CD4-positive, CD25-positive, alpha-beta regulatory T cell (primary cell): ENCODE measurements around the gene GNG7. TPM values are rescaled to one million over a fixed set of nuclear protein-coding genes. Genes with fewer than 3 reads are reported as not detected.

Source experiments
- ATAC-seq, 2 donors: fragments of 150-1000 bp; cut with Tn5 transposase; one replicate each; pipeline ENCODE4 v1.10.0; 2021; ENCODE audit warnings: low read depth in 2 of 2, moderate number of reproducible peaks in 2 of 2, moderate library complexity in 1 of 2
- DNase-seq, 3 donors: peaks; one replicate each; pipeline versions ENCODE4 v3.0.0 to v3.0.0-alpha.2; 2012 to 2022; ENCODE audit warnings: mixed read lengths in 1 of 3
- H3K27ac ChIP-seq: one replicate; pipeline ENCODE4 v1.7.0; 2013; ENCODE audit warnings: mild to moderate bottlenecking, low read length; ENCODE audit not compliant: insufficient read depth, poor library complexity, severe bottlenecking
- H3K27me3 ChIP-seq: one replicate; pipeline ENCODE4 v1.7.0; 2013; ENCODE audit warnings: low read length; ENCODE audit not compliant: control insufficient read depth, insufficient read depth
- H3K36me3 ChIP-seq: one replicate; pipeline ENCODE4 v1.7.0; 2013; ENCODE audit warnings: mild to moderate bottlenecking, low read length, moderate library complexity; ENCODE audit not compliant: control insufficient read depth, insufficient read depth
- H3K4me1 ChIP-seq: 2 replicates; pipeline ENCODE4 v1.7.0; 2013; ENCODE audit warnings: mild to moderate bottlenecking, low read length; ENCODE audit not compliant: insufficient read depth, control insufficient read depth, poor library complexity, severe bottlenecking
- H3K4me3 ChIP-seq: one replicate; pipeline ENCODE4 v1.7.0; 2013; ENCODE audit warnings: low read depth, mild to moderate bottlenecking, low read length, moderate library complexity
- H3K9me3 ChIP-seq, 2 experiments: 1 replicate in 1 of 2; 2 replicates in 1 of 2; pipeline ENCODE4 v1.7.0; 2013; ENCODE audit warnings: low read length in 2 of 2, mild to moderate bottlenecking in 1 of 2, moderate library complexity in 1 of 2; ENCODE audit not compliant: control insufficient read depth in 2 of 2
- H3K27ac Mint-ChIP-seq, 3 donors: one replicate each; pipeline ENCODE4 v1.8.0; 2020 to 2022; ENCODE audit warnings: mild to moderate bottlenecking in 3 of 3, mixed read lengths in 3 of 3, moderate library complexity in 2 of 3
- H3K27me3 Mint-ChIP-seq: one replicate; pipeline ENCODE4 v1.8.0; 2022; ENCODE audit warnings: mild to moderate bottlenecking, mixed read lengths
- H3K36me3 Mint-ChIP-seq: one replicate; pipeline ENCODE4 v1.8.0; 2020; ENCODE audit warnings: mixed read lengths
- H3K4me1 Mint-ChIP-seq, 4 donors: one replicate each; pipeline ENCODE4 v1.8.0; 2020 to 2022; ENCODE audit warnings: mixed read lengths in 4 of 4, mild to moderate bottlenecking in 1 of 4
- H3K4me3 Mint-ChIP-seq, 4 donors: one replicate each; pipeline ENCODE4 v1.8.0; 2020 to 2022; ENCODE audit warnings: mild to moderate bottlenecking in 4 of 4, mixed read lengths in 4 of 4, moderate library complexity in 3 of 4
- H3K9me3 Mint-ChIP-seq, 7 donors: one replicate each; pipeline ENCODE4 v1.8.0; 2020 to 2022; ENCODE audit warnings: mixed read lengths in 7 of 7, mild to moderate bottlenecking in 3 of 7, moderate library complexity in 2 of 7
- polyA plus RNA-seq, 4 donors: library from polyadenylated mRNA; unstranded; fragments of 300-500 nt; fragmentation: Illumina TruSeq; gene quantifications; one replicate each; pipeline ENCODE4 v1.2.3, GENCODE V29; 2021
- total RNA-seq: library from RNA; stranded (reverse); gene quantifications from one replicate; pipeline ENCODE4 v1.2.3, GENCODE V29; 2022

GNG7 gene
- total and polyA plus RNA-seq, 5 donors from 2014 or later: 0.65 to 1.6 (median 1.2) TPM

DNA sequence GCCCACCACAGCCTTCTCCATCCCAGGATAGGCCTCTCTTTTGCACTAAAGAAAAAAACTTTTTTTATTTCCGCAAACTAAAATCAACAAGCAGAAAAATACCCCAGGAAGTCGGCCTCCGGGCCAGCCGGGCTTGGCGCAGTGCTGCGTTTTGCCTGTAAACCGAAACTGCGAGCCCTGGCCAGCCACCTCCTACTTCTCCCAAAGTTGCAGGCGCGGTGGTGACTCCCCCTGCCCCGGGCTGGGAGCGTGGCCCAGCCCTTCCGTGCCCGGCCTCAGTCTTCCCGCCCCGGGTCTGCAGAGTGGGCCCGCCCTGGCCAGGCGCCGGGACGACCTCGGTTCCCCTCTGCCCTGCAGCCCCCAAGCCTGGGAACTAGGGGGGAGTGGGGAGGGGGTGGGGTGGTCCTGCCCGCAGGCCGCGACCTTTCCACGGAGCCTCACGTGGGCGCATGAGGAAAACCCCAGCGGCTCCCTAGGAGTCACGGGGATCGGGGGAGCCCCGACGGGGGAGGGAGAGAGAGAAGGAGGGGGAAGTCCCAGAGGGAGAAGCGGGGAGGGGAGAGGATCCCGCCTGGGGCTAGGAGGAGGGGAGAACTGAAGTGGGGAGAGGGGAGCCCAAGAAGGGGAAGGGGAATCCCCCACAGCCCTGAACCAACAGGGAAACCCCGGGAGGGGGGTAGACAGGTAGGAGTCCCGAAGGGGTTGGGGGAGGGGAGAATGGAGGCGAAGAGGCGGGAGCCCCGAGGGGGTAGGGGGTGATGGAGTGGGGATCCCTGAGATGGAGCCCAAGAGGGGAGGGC lies 223.5 kb downstream of the GNG7 start:
- Mint-ChIP-seq H3K4me3 (peak overlapping the region; percentile 97 to 100 (median 99)), H3K9me3 (peaks cover 0 to 14% (median 3%) of the 10 kb centered on the region in 7 donors), H3K36me3 (peaks cover 10% of the 10 kb centered on the region), H3K27ac (peak overlapping the region; percentile 94 to 98 (median 96)), H3K27me3 (peaks cover 20% of the 10 kb centered on the region), H3K4me1 (peaks cover 0 to 21% (median 12%) of the 10 kb centered on the region in 4 donors)
- H3K9me3 ChIP-seq: peaks cover 3 to 6% of the 10 kb centered on the region in 2 experiments
- H3K27ac ChIP-seq: peak overlapping the region; percentile 85
- peak; percentile 4 to 9 for ATAC-seq
- peaks cover 38% of the 10 kb centered on the region for H3K4me1 ChIP-seq
- no peaks in the 10 kb centered on the region for H3K36me3 ChIP-seq
- H3K27me3 ChIP-seq: no peaks in the 10 kb centered on the region
- H3K4me3 ChIP-seq: peak overlapping the region; percentile 90
- DNase-seq: peak; percentile 66 to 79 (median 66)

DNA sequence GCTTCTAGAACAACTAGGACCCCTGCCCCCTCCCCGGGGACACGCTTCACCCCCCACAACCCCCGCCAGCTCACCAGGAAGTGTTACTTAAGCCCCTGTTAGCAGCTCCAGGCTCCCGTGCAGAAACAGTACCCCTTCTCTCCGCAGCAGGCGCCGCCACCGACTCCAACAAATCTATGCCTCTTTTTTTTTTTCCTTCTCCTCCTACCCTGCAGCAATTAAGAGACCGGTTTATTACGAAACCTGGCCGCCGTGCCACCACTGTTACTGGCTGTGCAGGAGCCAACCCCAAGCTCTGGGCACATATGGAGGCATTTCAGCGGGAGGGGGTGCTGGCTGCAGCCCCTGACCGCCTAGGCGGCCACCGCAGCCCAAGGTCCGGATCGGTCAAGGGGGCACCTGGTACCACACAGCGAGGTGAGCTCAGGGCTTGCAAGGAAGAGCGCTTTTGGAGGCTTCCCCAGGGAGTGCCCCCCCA lies 224.2 kb downstream of the GNG7 start:
- Mint-ChIP-seq H3K9me3 (peaks cover 0 to 9% (median 0%) of the 10 kb centered on the region in 7 donors), H3K36me3 (peaks cover 6% of the 10 kb centered on the region), H3K4me3 (peak overlapping the region; percentile 97 to 100 (median 99)), H3K27me3 (peaks cover 20% of the 10 kb centered on the region), H3K4me1 (peaks cover 0 to 21% (median 10%) of the 10 kb centered on the region in 4 donors), H3K27ac (peak overlapping the region; percentile 94 to 98 (median 96))
- Histone ChIP-seq H3K9me3 (peaks cover 3 to 4% of the 10 kb centered on the region in 2 experiments), H3K4me3 (peak overlapping the region; percentile 90), H3K27ac (peak overlapping the region; percentile 85), H3K4me1 (peaks cover 38% of the 10 kb centered on the region), H3K27me3 (no peaks in the 10 kb centered on the region), H3K36me3 (no peaks in the 10 kb centered on the region)
- ATAC-seq (no peak), DNase-seq (peak; percentile 37 to 78 (median 61))

DNA sequence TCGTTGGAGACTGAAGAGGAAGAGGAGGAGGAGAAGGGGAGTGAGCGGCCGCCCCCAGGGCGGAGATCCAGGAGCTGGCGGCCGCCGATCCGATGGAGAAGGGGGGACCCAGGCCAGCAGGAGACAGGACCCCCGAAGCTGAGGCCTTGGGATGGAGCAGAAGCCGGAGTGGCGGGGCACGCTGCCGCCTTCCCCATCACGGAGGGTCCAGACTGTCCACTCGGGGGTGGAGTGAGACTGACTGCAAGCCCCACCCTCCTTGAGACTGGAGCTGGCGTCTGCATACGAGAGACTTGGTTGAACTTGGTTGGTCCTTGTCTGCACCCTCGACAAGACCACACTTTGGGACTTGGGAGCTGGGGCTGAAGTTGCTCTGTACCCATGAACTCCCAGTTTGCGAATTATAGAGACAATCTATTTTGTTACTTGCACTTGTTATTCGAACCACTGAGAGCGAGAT lies 224.7 kb downstream of the GNG7 start:
- H3K4me3 ChIP-seq: peak overlapping the region; percentile 90
- no peaks in the 10 kb centered on the region for H3K27me3 ChIP-seq
- peak overlapping the region; percentile 97 to 100 (median 99) for H3K4me3 Mint-ChIP-seq
- DNase-seq (peak; percentile 10 to 45 (median 39)), ATAC-seq (no peak)
- H3K27ac ChIP-seq: peak overlapping the region; percentile 85
- H3K4me1 Mint-ChIP-seq: peaks cover 0 to 21% (median 10%) of the 10 kb centered on the region in 4 donors
- H3K9me3 Mint-ChIP-seq: peaks cover 0 to 4% (median 0%) of the 10 kb centered on the region in 7 donors
- peak overlapping the region; percentile 95 to 98 (median 96) for H3K27ac Mint-ChIP-seq
- H3K36me3 ChIP-seq: no peaks in the 10 kb centered on the region
- peaks cover 20% of the 10 kb centered on the region for H3K27me3 Mint-ChIP-seq
- peaks cover 6% of the 10 kb centered on the region for H3K36me3 Mint-ChIP-seq
- H3K4me1 ChIP-seq: peaks cover 38% of the 10 kb centered on the region
- peaks cover 0 to 3% of the 10 kb centered on the region in 2 experiments for H3K9me3 ChIP-seq

DNA sequence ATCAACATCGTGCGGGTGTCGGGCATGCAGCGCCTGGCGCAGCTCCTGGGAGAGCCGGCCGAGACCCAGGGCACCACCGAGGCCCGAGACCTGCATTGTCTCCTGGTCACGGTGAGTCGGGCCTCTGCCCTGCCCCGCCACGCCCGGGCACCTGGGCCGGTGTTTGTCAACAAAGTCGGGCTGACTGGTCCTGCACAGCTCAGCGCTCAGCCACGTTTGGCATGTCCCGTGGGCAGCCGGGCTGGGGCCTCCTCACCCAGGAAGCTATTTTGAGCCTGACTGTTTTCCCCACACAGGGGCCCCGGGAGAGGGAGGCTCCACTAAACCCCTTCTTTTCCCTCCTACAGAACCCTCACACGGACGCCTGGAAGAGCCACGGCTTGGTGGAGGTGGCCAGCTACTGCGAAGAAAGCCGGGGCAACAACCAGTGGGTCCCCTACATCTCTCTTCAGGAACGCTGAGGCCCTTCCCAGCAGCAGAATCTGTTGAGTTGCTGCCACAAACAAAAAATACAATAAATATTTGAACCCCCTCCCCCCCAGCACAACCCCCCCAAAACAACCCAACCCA lies 225.3 kb downstream of the GNG7 start:
- H3K36me3 ChIP-seq: no peaks in the 10 kb centered on the region
- Mint-ChIP-seq H3K36me3 (peaks cover 6% of the 10 kb centered on the region), H3K4me3 (peak overlapping the region; percentile 97 to 100 (median 99)), H3K27me3 (peaks cover 20% of the 10 kb centered on the region), H3K27ac (peak overlapping the region; percentile 95 to 97 (median 96)), H3K4me1 (peaks cover 0 to 21% (median 10%) of the 10 kb centered on the region in 4 donors), H3K9me3 (peaks cover 0 to 4% (median 0%) of the 10 kb centered on the region in 7 donors)
- no peak for ATAC-seq
- peaks cover 38% of the 10 kb centered on the region for H3K4me1 ChIP-seq
- H3K9me3 ChIP-seq: no peaks in the 10 kb centered on the region
- peak overlapping the region; percentile 99 for H3K4me3 ChIP-seq
- no peaks in the 10 kb centered on the region for H3K27me3 ChIP-seq
- peak in 1 of 3 donors; percentile 9 for DNase-seq
- H3K27ac ChIP-seq: peak overlapping the region; percentile 85

DNA sequence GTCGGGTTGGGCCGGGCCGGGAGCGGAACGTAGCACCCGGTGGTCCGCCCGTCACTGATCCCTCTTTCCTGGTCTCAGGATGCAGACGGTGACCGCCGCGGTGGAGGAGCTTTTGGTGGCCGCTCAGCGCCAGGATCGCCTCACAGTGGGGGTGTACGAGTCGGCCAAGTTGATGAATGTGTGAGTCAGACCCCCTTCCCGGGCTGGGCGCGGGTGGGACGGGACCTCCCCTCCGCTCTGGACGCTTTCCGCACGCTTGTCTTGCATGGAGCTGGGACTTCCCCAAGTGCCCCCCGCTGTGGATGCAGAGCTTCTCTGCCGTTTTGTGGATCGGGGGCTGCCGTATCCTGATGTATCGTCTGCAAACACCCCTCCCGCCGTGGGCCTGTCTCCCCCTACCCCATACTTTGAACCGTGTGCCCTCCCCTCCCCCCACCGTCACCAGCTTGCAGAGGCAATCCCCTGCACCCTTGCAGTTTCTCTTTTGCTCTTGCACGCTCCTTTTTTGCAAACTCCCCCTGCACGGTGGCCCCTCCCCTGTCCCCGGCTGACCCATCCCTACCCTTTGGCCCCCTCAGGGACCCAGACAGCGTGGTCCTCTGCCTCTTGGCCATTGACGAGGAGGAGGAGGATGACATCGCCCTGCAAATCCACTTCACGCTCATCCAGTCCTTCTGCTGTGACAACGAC lies 225.9 kb downstream of the GNG7 start:
- H3K27me3 ChIP-seq: no peaks in the 10 kb centered on the region
- peaks cover 38% of the 10 kb centered on the region for H3K4me1 ChIP-seq
- Mint-ChIP-seq H3K27ac (peak overlapping the region; percentile 95 to 97 (median 96)), H3K4me3 (peak overlapping the region; percentile 97 to 100 (median 99)), H3K27me3 (peaks cover 20% of the 10 kb centered on the region), H3K4me1 (peaks cover 0 to 21% (median 10%) of the 10 kb centered on the region in 4 donors), H3K36me3 (peaks cover 6% of the 10 kb centered on the region), H3K9me3 (peaks cover 0 to 4% (median 0%) of the 10 kb centered on the region in 7 donors)
- DNase-seq: peak; percentile 57 to 78 (median 69)
- peak overlapping the region; percentile 99 for H3K4me3 ChIP-seq
- peak in 1 of 2 donors; percentile 9 for ATAC-seq
- no peaks in the 10 kb centered on the region for H3K9me3 ChIP-seq
- H3K36me3 ChIP-seq: no peaks in the 10 kb centered on the region
- H3K27ac ChIP-seq: peak overlapping the region; percentile 85

DNA sequence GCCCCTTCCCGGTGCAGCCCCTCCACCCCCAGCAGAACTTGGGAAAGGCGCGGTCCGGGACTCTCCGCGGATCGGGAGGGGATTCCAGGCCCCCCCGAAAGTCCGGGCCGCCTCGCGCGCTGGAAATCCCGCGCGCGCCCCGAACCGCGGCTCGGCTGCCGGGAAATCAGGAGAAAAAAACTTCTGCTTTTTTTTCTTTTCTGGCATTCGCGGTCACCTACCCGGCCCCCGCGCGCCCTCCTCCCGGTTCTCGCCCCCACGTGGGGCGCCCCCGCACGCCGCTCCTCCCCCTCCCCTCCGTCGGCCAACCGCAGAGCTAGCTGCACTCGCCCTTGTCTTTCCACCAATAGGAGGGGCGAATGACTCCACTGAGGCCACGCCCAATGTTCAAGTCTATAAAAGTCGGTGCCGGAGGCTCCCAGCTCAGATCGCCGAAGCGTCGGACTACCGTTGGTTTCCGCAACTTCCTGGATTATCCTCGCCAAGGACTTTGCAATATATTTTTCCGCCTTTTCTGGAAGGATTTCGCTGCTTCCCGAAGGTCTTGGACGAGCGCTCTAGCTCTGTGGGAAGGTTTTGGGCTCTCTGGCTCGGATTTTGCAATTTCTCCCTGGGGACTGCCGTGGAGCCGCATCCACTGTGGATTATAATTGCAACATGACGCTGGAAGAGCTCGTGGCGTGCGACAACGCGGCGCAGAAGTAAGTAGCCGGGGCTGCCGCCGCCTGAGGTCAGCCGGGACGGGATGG lies 226.6 kb downstream of the GNG7 start, which contains the start of gene GADD45B:
GADD45B (plus strand) TSS at position 426 of the 749 bp plus-strand sequence; CDS start at position 658, 232 bp downstream.
- Histone ChIP-seq H3K27me3 (no peaks in the 10 kb centered on the region), H3K4me3 (peak within 1 kb of the TSS; percentile 99), H3K27ac (peak within 1 kb of the TSS; percentile 85), H3K36me3 (no peaks in the 10 kb centered on the region), H3K4me1 (peaks cover 38% of the 10 kb centered on the region), H3K9me3 (no peaks in the 10 kb centered on the region)
- peak within 1 kb of the TSS; percentile 97 to 100 (median 99) for H3K4me3 Mint-ChIP-seq
- H3K27me3 Mint-ChIP-seq: peaks cover 15% of the 10 kb centered on the region
- peak; percentile 95 to 97 (median 95) for DNase-seq
- peaks cover 6% of the 10 kb centered on the region for H3K36me3 Mint-ChIP-seq
- peak; percentile 69 to 70 for ATAC-seq
- peaks cover 0 to 21% (median 10%) of the 10 kb centered on the region in 4 donors for H3K4me1 Mint-ChIP-seq
- peaks cover 0 to 4% (median 0%) of the 10 kb centered on the region in 7 donors for H3K9me3 Mint-ChIP-seq
- H3K27ac Mint-ChIP-seq: peak within 1 kb of the TSS; percentile 95 to 97 (median 96)
